ENCODE measurements around the gene NPFFR1. TPM values are rescaled to one million over a fixed set of nuclear protein-coding genes. Genes with fewer than 3 reads are reported as not detected.

NPFFR1 gene
- total RNA-seq, 4 donors from 2014 or later, result not detected

DNA sequence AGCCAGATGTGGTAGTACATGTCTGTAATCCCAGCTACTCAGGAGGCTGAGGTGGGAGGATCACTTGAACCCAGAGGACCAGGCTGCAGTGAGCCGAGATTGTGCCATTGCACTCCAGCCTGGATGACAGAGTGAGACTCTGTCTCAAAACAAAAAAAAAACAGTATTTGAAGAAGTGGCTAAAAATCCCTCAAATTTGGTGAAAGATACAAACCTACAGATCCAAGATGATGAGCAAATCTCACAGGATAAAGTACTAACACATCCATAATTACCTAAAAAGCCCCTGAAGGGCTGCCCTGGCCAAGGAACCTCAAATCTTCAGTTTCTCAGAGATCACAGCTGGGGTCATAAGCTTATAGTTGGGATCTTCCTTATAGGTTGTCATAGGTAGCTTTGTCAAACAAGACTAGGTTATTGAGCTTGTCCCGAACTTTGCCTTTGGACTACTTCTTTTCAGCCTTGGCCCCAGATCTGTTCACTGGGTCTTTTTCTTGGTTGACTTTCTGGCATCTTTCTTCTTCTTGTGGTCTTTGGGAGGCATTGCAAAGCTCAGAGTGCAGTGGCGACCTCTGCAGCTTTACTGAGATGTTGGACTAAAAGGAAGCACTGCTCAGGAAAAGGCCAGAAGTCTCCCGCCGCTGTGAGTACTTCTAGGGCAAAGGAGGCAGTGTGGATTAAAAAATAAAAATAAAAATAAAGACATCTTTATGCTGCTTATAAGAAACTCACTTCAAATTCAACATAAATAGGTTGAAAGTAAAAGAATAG, 84.9 kb downstream of the NPFFR1 start:
- no peak for DNase-seq (ENCODE audit: extremely low spot score)
- Histone ChIP-seq H3K4me3 (no peak overlapping the region), H3K27ac (replicated peaks in 1 of 4) (no peak overlapping the region), H3K9me3 (peaks cover 0 to 9% (median 3%) of the 10 kb centered on the region in 4 donors), H3K4me1 (no peaks in the 10 kb centered on the region), H3K36me3 (peaks cover 24 to 64% (median 49%) of the 10 kb centered on the region in 4 donors), H3K27me3 (no peaks in the 10 kb centered on the region)
- intact Hi-C loops (cut with DNase I), result no loop called here
- WGBS, result 96% methylated on average over 5 of the region's 5 CpGs
- TF ChIP-seq POLR2AphosphoS5 (IDR thresholded peaks at IDR 0.05) (no peak), EP300 (IDR thresholded peaks at IDR 0.05) (no peak), POLR2A (IDR thresholded peaks at IDR 0.05; ENCODE audit: low read depth) (no peak)
- TF ChIP-seq, protein P1, sequence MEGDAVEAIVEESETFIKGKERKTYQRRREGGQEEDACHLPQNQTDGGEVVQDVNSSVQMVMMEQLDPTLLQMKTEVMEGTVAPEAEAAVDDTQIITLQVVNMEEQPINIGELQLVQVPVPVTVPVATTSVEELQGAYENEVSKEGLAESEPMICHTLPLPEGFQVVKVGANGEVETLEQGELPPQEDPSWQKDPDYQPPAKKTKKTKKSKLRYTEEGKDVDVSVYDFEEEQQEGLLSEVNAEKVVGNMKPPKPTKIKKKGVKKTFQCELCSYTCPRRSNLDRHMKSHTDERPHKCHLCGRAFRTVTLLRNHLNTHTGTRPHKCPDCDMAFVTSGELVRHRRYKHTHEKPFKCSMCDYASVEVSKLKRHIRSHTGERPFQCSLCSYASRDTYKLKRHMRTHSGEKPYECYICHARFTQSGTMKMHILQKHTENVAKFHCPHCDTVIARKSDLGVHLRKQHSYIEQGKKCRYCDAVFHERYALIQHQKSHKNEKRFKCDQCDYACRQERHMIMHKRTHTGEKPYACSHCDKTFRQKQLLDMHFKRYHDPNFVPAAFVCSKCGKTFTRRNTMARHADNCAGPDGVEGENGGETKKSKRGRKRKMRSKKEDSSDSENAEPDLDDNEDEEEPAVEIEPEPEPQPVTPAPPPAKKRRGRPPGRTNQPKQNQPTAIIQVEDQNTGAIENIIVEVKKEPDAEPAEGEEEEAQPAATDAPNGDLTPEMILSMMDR (IDR thresholded peaks at IDR 0.05), result no peak

Small RNA genes within 50 kb of the gene (small RNA-seq; reads per million reads assigned to genes)
- 0 reads per million in 3 donors for gene RPS25P9

Other genes starting within 250 kb of the NPFFR1 start
- gene MACROH2A2, start 231.2 kb downstream of the NPFFR1 start, total RNA-seq, result 10 to 100 TPM in 3 of 4 donors, 1 to 10 TPM in 1; 6.2 to 17.8 (median 15.4) TPM
- gene AIFM2, start 151.2 kb downstream of the NPFFR1 start, total RNA-seq, result 10 to 100 TPM; 13.3 to 21.8 (median 17.2) TPM
- gene TYSND1, start 137.3 kb downstream of the NPFFR1 start, total RNA-seq, result 10 to 100 TPM in 2 of 4 donors, 1 to 10 TPM in 2; 6.0 to 12.2 (median 9.3) TPM
- gene SAR1A, start 113.5 kb downstream of the NPFFR1 start, total RNA-seq, result 10 to 100 TPM; 73.6 to 87.6 (median 80.5) TPM
- 100 to 1,000 TPM in 1 of 4 donors, 10 to 100 TPM in 3; 72.6 to 105 (median 82.2) TPM for gene PPA1, start 50.6 kb downstream of the NPFFR1 start, total RNA-seq
- 10 to 100 TPM in 3 of 4 donors, 1 to 10 TPM in 1; 6.6 to 17.0 (median 13.4) TPM for gene LRRC20, start 98.6 kb upstream of the NPFFR1 start, total RNA-seq
- 10 to 100 TPM; 73.6 to 99.9 (median 78.4) TPM for gene EIF4EBP2, start 120.1 kb upstream of the NPFFR1 start, total RNA-seq
- not detected for gene NODAL, start 157.7 kb upstream of the NPFFR1 start, total RNA-seq
- gene PALD1, start 194.8 kb upstream of the NPFFR1 start, total RNA-seq, result 10 to 100 TPM; 10.4 to 19.1 (median 12.8) TPM

Data from esophagus muscularis mucosa (tissue), 4 donors.